Measurements from ENCODE around the gene ZNF430.
"Not testable (repeated sequence)": the region's sequence is repeated elsewhere in the genome, so short reads cannot be mapped to it uniquely, and the experiment has no call there.

Gene ZNF430

DNA sequence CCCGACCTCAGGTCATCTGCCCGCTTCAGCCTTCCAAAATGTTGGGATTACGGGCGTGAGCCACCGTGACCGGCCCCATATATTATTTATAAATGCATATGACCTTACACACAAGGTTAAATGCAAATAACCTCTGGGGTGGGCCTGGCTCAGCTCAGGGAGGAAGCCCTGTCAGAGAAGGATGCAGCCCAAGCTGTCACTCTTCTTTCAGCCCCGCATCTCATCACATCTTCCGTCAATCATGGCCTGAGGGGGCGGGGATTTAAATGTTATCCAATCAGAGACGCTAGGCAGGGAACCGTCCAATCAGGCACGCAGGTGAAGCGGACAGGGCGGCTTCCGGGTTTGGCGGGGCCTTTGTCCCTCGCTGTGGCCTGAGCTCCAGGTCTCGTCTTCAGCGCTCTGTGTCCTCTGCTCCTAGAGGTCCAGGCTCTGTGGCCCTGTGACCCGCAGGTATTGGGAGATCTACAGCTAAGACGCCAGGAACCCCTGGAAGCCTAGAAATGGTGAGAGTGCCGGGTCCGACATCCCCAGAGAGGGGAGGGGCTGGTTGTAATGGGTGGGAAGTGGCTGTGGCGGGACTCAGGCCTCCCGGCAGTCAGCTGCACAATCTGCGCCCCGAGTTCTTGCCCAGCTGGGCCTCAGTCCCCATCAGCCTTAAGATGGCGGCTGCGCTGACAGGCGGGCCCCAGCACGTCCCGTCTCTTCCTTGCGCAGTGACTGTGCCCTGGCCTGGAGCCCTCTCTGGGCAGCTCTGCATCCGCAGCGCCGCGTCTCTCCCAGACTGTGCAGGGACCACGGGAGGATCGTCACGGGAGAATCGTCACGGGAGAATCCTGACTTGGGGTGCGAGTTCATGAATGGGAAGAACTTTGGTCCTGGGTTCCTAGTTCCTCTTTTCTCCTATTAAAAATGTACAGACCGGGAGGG is at the start of gene ZNF430:
ZNF430 (plus strand) TSS at position 360 of the 930 bp plus-strand sequence; CDS start at position 504, 144 bp downstream.
- peak within 1 kb of the TSS; percentile 86 for H3K27ac ChIP-seq
- H3K27me3 ChIP-seq = no peaks in the 10 kb centered on the region
- peaks cover 10 to 11% of the 10 kb centered on the region in 2 experiments for H3K4me1 ChIP-seq (ENCODE audit: control insufficient read depth in 1 of 2, insufficient read depth in 1 of 2, low read depth in 1 of 2, low read length in 1 of 2)
- peaks cover 21% of the 10 kb centered on the region for H3K36me3 ChIP-seq
- TF ChIP-seq CTCF (IDR thresholded peaks at IDR 0.05) = no peak
- no peaks in the 10 kb centered on the region for H3K9me3 ChIP-seq
- H3K4me3 ChIP-seq (ENCODE audit: low read depth in 1 of 2, low read length in 1 of 2) = peak within 1 kb of the TSS; percentile 80 to 97

DNA sequence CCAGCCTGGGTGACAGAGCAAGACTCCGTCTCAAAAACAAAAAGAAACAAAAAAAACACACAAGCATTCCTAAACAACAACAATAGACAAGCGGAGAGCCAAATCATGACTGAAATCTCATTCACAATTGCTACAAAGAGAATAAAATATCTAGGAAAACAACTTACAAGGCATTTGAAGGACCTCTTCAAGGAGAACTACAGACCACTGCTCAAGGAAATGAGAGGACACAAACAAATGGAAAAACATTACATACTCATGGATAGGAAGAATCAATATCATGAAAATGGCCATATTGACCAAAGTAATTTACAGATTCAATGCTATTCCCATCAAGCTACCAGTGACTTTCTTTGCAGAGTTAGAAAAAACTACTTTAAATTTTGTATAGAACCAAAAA is 27.7 kb upstream of the ZNF430 start:
- not testable (repeated sequence) for H3K4me3 ChIP-seq (ENCODE audit: low read depth in 1 of 2, low read length in 1 of 2); H3K36me3 ChIP-seq; H3K9me3 ChIP-seq; H3K27me3 ChIP-seq; H3K27ac ChIP-seq; H3K4me1 ChIP-seq (ENCODE audit: control insufficient read depth in 1 of 2, insufficient read depth in 1 of 2, low read depth in 1 of 2, low read length in 1 of 2)

GRCh38 chr19:20999731-21000352 is 20.6 kb upstream of the ZNF430 start:
- Histone ChIP-seq H3K4me3 (ENCODE audit: low read depth in 1 of 2, low read length in 1 of 2) (peak overlapping the region; percentile 16 to 32), H3K36me3 (no peaks in the 10 kb centered on the region), H3K27me3 (peaks cover 10% of the 10 kb centered on the region), H3K9me3 (no peaks in the 10 kb centered on the region), H3K27ac (no peak overlapping the region), H3K4me1 (ENCODE audit: control insufficient read depth in 1 of 2, insufficient read depth in 1 of 2, low read depth in 1 of 2, low read length in 1 of 2) (peaks cover 0 to 7% of the 10 kb centered on the region in 2 experiments)
- TF ChIP-seq CTCF (IDR thresholded peaks at IDR 0.05) = no peak

DNA sequence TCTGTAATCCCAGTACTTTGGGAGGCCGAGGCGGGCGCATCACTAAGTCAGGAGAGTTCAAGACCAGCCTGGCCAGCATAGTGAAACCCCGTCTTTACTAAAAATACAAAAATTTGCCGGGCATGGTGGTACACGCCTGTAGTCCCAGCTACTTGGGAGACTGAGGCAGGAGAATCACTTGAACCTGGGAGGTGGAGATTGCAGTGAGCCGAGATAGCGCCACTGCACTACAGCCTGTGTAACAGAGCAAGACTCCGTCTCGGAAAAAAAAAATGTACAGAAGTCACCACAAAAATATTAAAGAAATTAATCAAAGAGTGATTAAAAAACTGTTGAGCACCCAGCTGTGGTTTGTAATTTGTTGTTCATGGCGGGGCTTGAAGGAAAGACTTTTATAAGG is 781 bp downstream of the ZNF430 start:
- not testable (repeated sequence) for H3K27me3 ChIP-seq, H3K9me3 ChIP-seq
- peaks cover 10 to 11% of the 10 kb centered on the region in 2 experiments for H3K4me1 ChIP-seq (ENCODE audit: control insufficient read depth in 1 of 2, insufficient read depth in 1 of 2, low read depth in 1 of 2, low read length in 1 of 2)
- H3K4me3 ChIP-seq (ENCODE audit: low read depth in 1 of 2, low read length in 1 of 2) = peak overlapping the region; percentile 80 to 97
- peak overlapping the region; percentile 86 for H3K27ac ChIP-seq
- H3K36me3 ChIP-seq = peaks cover 28% of the 10 kb centered on the region

- Histone ChIP-seq H3K36me3 (peaks cover 30% of the 10 kb centered on the region), H3K4me1 (ENCODE audit: control insufficient read depth in 1 of 2, insufficient read depth in 1 of 2, low read depth in 1 of 2, low read length in 1 of 2) (peaks cover 10 to 11% of the 10 kb centered on the region in 2 experiments), H3K4me3 (ENCODE audit: low read depth in 1 of 2, low read length in 1 of 2) (no peak overlapping the region)
These were observed 2.5 kb downstream of the ZNF430 start for GRCh38 chr19:21022996-21023395.

DNA sequence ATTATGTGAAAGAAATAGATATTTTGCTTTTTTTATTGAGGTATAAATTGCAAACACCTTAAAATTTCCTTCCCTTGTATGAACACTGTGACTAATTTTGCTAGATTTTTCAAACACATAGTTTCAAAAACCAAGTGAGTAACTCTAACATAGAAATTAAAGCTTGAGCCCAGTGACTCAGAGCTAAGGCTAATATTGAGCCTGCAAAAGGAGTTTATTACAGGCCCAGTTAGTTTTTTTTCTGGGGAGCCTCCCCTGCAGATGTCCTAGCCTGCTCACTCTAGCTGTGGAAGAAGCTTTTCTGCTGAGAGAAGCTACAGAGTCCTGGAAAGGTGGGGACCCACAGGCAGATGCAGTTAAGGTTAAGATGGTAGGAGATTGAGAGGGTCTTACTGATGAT is 3.4 kb downstream of the ZNF430 start:
- peaks cover 10 to 11% of the 10 kb centered on the region in 2 experiments for H3K4me1 ChIP-seq (ENCODE audit: control insufficient read depth in 1 of 2, insufficient read depth in 1 of 2, low read depth in 1 of 2, low read length in 1 of 2)
- no peaks in the 10 kb centered on the region for H3K9me3 ChIP-seq
- no peak for TF ChIP-seq CTCF (IDR thresholded peaks at IDR 0.05)
- H3K36me3 ChIP-seq = peaks cover 30% of the 10 kb centered on the region
- H3K27me3 ChIP-seq = no peaks in the 10 kb centered on the region
- H3K27ac ChIP-seq = no peak overlapping the region
- no peak overlapping the region for H3K4me3 ChIP-seq (ENCODE audit: low read depth in 1 of 2, low read length in 1 of 2)

More at GRCh38 chr19:21022996-21023395, 2.5 kb downstream of the ZNF430 start:
- no peaks in the 10 kb centered on the region for H3K9me3 ChIP-seq
- H3K27me3 ChIP-seq = no peaks in the 10 kb centered on the region
- no peak for TF ChIP-seq CTCF (IDR thresholded peaks at IDR 0.05)
- H3K27ac ChIP-seq = no peak overlapping the region

Measured in neutrophil (primary cell).